HCT116 (cell line): ENCODE results near the gene CEP112. TPM values are rescaled to one million over a fixed set of nuclear protein-coding genes. Genes with fewer than 3 reads are reported as not detected.

Source experiments
- ATAC-seq: fragments of 200-7000 bp; cut with Tn5 transposase; 2 replicates; pipeline ENCODE4 v1.9.1; 2020; ENCODE audit warnings: mild to moderate bottlenecking, moderate library complexity
- BruUV-seq: library from RNA; stranded (reverse); fragments of 400-500 nt; replicated peaks from 2 replicates; lab custom pipeline; 2021; lab: Mats Ljungman, UMichigan
- CTCF ChIA-PET: fragments of 300-600 bp; sonication (Branson Sonifier 250); formaldehyde crosslinking; loops from one replicate; lab custom pipeline; 2021; ENCODE audit warnings: antibody characterized with exemption; lab: Charles Lee
- POLR2A ChIA-PET: fragments of 300-600, 350-600 bp; sonication (Branson Sonifier 250); formaldehyde crosslinking; loops from one replicate; lab custom pipeline; 2021; ENCODE audit warnings: antibody characterized with exemption; lab: Charles Lee
- RAD21 ChIA-PET, 2 experiments: fragments of 300-600 bp; sonication (Branson Sonifier 250); formaldehyde crosslinking; loops; one replicate each; lab custom pipeline; 2023; ENCODE audit warnings: low total read pairs in 2 of 2; ENCODE audit not compliant: uncharacterized antibody in 2 of 2, unreplicated experiment in 2 of 2, low non-redundant PET in 1 of 2; lab: Charles Lee
- DNase-seq: peaks from one replicate; pipeline ENCODE4 v3.0.0-alpha.2; 2010; ENCODE audit warnings: low read depth, low spot score
- H2AFZ ChIP-seq: fragments of 200-600 bp; shearing (Covaris generic), sonication (generic); 2 replicates; pipeline ENCODE4 v1.6.1; 2017; ENCODE audit warnings: low read depth, mixed run types, mixed read lengths, antibody characterized with exemption, low read length; ENCODE audit not compliant: poor library complexity, severe bottlenecking
- H3K27ac ChIP-seq: 2 replicates; pipeline ENCODE4 v1.5.1; 2012; ENCODE audit warnings: low read depth, low read length
- H3K27me3 ChIP-seq: fragments of 200-600 bp; sonication (generic); 2 replicates; pipeline ENCODE4 v1.6.1; 2016; ENCODE audit warnings: mixed run types, low read length, mixed read lengths; ENCODE audit not compliant: insufficient read depth
- H3K36me3 ChIP-seq, 2 experiments: fragments of 200-500 bp in 1 of 2; fragments of 200-600 bp in 1 of 2; sonication (Bioruptor generic) in 1 of 2; sonication (generic) in 1 of 2; 2 replicates each; pipeline versions ENCODE4 v1.5.1 to v1.6.1; 2014 to 2016; ENCODE audit warnings: low read length in 2 of 2, inconsistent platforms in 1 of 2, mixed read lengths in 1 of 2, mixed run types in 1 of 2; ENCODE audit not compliant: insufficient read depth in 2 of 2, control insufficient read depth in 1 of 2
- H3K4me1 ChIP-seq, 2 experiments: fragments of 200-600 bp in 1 of 2; sonication (generic) in 1 of 2; 2 replicates each; pipeline versions ENCODE4 v1.5.1 to v1.6.1; 2012 to 2017; ENCODE audit warnings: low read length in 2 of 2, inconsistent platforms in 1 of 2, mild to moderate bottlenecking in 1 of 2, mixed read lengths in 1 of 2, mixed run types in 1 of 2, moderate library complexity in 1 of 2; ENCODE audit not compliant: insufficient read depth in 2 of 2, control insufficient read depth in 1 of 2
- H3K4me2 ChIP-seq: fragments of 200-600 bp; sonication (generic); 2 replicates; pipeline ENCODE4 v1.6.1; 2017; ENCODE audit warnings: mixed run types, low read length, mixed read lengths
- H3K4me3 ChIP-seq, 2 experiments: fragments of 200-600 bp in 1 of 2; sonication (generic) in 1 of 2; replicated peaks in 1 of 2; 2 replicates each; pipeline ENCODE4 v1.5.1; 2011 to 2016; ENCODE audit warnings: low read length in 2 of 2, control low read depth in 1 of 2, low read depth in 1 of 2, mild to moderate bottlenecking in 1 of 2, mixed read lengths in 1 of 2, mixed run types in 1 of 2
- H3K79me2 ChIP-seq: fragments of 200-600 bp; sonication (generic); 2 replicates; pipeline ENCODE4 v1.6.1; 2017; ENCODE audit warnings: mild to moderate bottlenecking, mixed run types, low read length, moderate library complexity, mixed read lengths; ENCODE audit not compliant: insufficient read depth
- H3K9ac ChIP-seq: fragments of 200-600 bp; sonication (generic); 2 replicates; pipeline ENCODE4 v1.6.1; 2016; ENCODE audit warnings: low read length, mixed read lengths
- H3K9me2 ChIP-seq: fragments of 200-600 bp; sonication (generic), shearing (Covaris generic); 2 replicates; pipeline ENCODE4 v1.6.1; 2017; ENCODE audit warnings: mixed run types, mild to moderate bottlenecking, moderate library complexity; ENCODE audit not compliant: insufficient read depth
- H3K9me3 ChIP-seq, 2 experiments: fragments of 200-500 bp in 1 of 2; fragments of 200-600 bp in 1 of 2; sonication (Bioruptor generic) in 1 of 2; sonication (generic) in 1 of 2; 2 replicates each; pipeline ENCODE4 v1.6.1; 2014 to 2017; ENCODE audit warnings: low read length in 2 of 2, mixed read lengths in 2 of 2, inconsistent platforms in 1 of 2, low read depth in 1 of 2, mild to moderate bottlenecking in 1 of 2, mixed run types in 1 of 2, moderate library complexity in 1 of 2; ENCODE audit not compliant: control insufficient read depth in 1 of 2, insufficient read depth in 1 of 2
- H4K20me1 ChIP-seq: fragments of 200-600 bp; sonication (generic), shearing (Covaris generic); 2 replicates; pipeline ENCODE4 v1.6.1; 2017; ENCODE audit warnings: mixed run types, mild to moderate bottlenecking, moderate library complexity; ENCODE audit not compliant: insufficient read depth
- FOSL1 ChIP-seq: IDR thresholded peaks from 2 replicates; pipeline ENCODE4 v1.6.1; 2012; ENCODE audit warnings: low read depth
- SP1 ChIP-seq: IDR thresholded peaks from 2 replicates; pipeline ENCODE4 v1.6.1; 2012; ENCODE audit warnings: low read depth
- intact Hi-C: fragments of 100-400 bp; cut with micrococcal nuclease; formaldehyde crosslinking; loops from 2 replicates; pipeline ENCODE4 v1.10.0; 2022
- total RNA-seq: library from RNA; stranded (reverse); gene quantifications from one replicate; pipeline ENCODE4 v1.2.1, GENCODE V29; 2021; ENCODE audit not compliant: unreplicated experiment
- TF ChIP-seq, protein P1 (sequence below): IDR thresholded peaks from 2 replicates; pipeline ENCODE4 v1.6.1; 2012
- TF ChIP-seq, protein P2 (sequence below), 3 experiments: fragments of 200-600 bp in 1 of 3; sonication (generic) in 1 of 3; IDR thresholded peaks in 2 of 3; conservative IDR thresholded peaks in 1 of 3; 2 replicates each; pipeline ENCODE4 v1.5.1; 2012 to 2017; ENCODE audit warnings: low read depth in 2 of 3, low read length in 2 of 3, antibody characterized with exemption in 1 of 3, borderline replicate concordance in 1 of 3, control low read depth in 1 of 3, mild to moderate bottlenecking in 1 of 3, mixed read lengths in 1 of 3, mixed run types in 1 of 3, moderate library complexity in 1 of 3; ENCODE audit not compliant: insufficient read depth in 1 of 3
- TF ChIP-seq, protein P3 (sequence below): IDR thresholded peaks from 2 replicates; pipeline ENCODE4 v1.6.1; 2012
- TF ChIP-seq, protein P4 (sequence below): IDR thresholded peaks from 2 replicates; pipeline ENCODE4 v1.6.1; 2012; ENCODE audit warnings: low read depth

Gene CEP112
- total RNA-seq, 1 experiment from 2014 or later = 10.9 TPM

- CTCF ChIA-PET = no interaction called here
- H3K4me3 ChIP-seq = no peak overlapping the region
- H3K27ac ChIP-seq = no peak overlapping the region
- peaks cover 0 to 6% of the 10 kb centered on the region in 2 experiments; a peak in 2 of 4 replicates for H3K4me1 ChIP-seq
- no peaks in the 10 kb centered on the region for H3K79me2 ChIP-seq
- no peak for DNase-seq
- no peak for ATAC-seq
- no peaks in the 10 kb centered on the region for H3K9me3 ChIP-seq
- H2AFZ ChIP-seq = peak overlapping the region; percentile 24
- POLR2A ChIA-PET = no interaction called here
- no TSS peak for BruUV-seq
- H3K27me3 ChIP-seq = no peaks in the 10 kb centered on the region
- intact Hi-C loops = no loop called here
- TF ChIP-seq FOSL1 = peak; percentile 21; the same call in 1 of the 2 replicates
- TF ChIP-seq, protein P1, sequence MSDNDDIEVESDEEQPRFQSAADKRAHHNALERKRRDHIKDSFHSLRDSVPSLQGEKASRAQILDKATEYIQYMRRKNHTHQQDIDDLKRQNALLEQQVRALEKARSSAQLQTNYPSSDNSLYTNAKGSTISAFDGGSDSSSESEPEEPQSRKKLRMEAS = no peak
- no peaks in the 10 kb centered on the region for H3K36me3 ChIP-seq
- H4K20me1 ChIP-seq = no peaks in the 10 kb centered on the region
- no peak overlapping the region for H3K4me2 ChIP-seq
- H3K9me2 ChIP-seq = no peaks in the 10 kb centered on the region
- no peak overlapping the region for H3K9ac ChIP-seq
- RAD21 ChIA-PET = no interaction called here
Measured at GRCh38 chr17:66240630-66241029, 48.7 kb upstream of the CEP112 start.

DNA sequence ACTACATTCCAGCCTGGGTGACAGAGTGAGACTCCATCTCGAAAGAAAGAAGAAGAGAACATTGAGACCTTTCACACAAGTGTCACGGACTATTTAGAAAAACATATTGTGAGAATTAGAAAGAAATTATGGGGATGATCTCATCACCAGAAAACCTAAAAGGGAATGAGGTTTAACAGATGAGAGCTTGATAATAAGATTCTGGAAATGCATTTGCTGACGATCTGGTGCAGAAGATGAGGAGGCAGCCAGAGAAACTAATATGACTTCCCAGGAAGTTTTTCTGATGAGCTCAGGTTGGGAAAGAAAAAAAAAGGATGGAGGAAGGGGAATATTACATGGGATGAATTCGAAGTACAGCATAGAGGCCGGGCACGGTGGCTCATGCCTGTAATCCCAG is 48.1 kb upstream of the CEP112 start:
- Histone ChIP-seq H3K4me3 (no peak overlapping the region), H3K4me1 (peaks cover 0 to 6% of the 10 kb centered on the region in 2 experiments; a peak in 2 of 4 replicates), H3K9ac (no peak overlapping the region), H3K9me3 (no peaks in the 10 kb centered on the region), H4K20me1 (no peaks in the 10 kb centered on the region), H3K9me2 (no peaks in the 10 kb centered on the region), H3K27ac (no peak overlapping the region), H3K27me3 (no peaks in the 10 kb centered on the region), H3K4me2 (no peak overlapping the region), H3K79me2 (no peaks in the 10 kb centered on the region), H3K36me3 (no peaks in the 10 kb centered on the region), H2AFZ (no peak overlapping the region)
- ChIA-PET POLR2A (no interaction called here), RAD21 (no interaction called here), CTCF (no interaction called here)
- ATAC-seq = no peak
- no TSS peak for BruUV-seq
- TF ChIP-seq, protein P2, sequence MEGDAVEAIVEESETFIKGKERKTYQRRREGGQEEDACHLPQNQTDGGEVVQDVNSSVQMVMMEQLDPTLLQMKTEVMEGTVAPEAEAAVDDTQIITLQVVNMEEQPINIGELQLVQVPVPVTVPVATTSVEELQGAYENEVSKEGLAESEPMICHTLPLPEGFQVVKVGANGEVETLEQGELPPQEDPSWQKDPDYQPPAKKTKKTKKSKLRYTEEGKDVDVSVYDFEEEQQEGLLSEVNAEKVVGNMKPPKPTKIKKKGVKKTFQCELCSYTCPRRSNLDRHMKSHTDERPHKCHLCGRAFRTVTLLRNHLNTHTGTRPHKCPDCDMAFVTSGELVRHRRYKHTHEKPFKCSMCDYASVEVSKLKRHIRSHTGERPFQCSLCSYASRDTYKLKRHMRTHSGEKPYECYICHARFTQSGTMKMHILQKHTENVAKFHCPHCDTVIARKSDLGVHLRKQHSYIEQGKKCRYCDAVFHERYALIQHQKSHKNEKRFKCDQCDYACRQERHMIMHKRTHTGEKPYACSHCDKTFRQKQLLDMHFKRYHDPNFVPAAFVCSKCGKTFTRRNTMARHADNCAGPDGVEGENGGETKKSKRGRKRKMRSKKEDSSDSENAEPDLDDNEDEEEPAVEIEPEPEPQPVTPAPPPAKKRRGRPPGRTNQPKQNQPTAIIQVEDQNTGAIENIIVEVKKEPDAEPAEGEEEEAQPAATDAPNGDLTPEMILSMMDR (IDR thresholded peaks at IDR 0.05 in 2 of 3, conservative IDR thresholded peaks at IDR 0.05 in 1 of 3; ENCODE audit: borderline replicate concordance in 1 of 3, insufficient read depth in 1 of 3, low read depth in 2 of 3, low read length in 2 of 3) = no peak
- TF ChIP-seq, protein P3, sequence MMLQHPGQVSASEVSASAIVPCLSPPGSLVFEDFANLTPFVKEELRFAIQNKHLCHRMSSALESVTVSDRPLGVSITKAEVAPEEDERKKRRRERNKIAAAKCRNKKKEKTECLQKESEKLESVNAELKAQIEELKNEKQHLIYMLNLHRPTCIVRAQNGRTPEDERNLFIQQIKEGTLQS = no peak
- TF ChIP-seq, protein P4, sequence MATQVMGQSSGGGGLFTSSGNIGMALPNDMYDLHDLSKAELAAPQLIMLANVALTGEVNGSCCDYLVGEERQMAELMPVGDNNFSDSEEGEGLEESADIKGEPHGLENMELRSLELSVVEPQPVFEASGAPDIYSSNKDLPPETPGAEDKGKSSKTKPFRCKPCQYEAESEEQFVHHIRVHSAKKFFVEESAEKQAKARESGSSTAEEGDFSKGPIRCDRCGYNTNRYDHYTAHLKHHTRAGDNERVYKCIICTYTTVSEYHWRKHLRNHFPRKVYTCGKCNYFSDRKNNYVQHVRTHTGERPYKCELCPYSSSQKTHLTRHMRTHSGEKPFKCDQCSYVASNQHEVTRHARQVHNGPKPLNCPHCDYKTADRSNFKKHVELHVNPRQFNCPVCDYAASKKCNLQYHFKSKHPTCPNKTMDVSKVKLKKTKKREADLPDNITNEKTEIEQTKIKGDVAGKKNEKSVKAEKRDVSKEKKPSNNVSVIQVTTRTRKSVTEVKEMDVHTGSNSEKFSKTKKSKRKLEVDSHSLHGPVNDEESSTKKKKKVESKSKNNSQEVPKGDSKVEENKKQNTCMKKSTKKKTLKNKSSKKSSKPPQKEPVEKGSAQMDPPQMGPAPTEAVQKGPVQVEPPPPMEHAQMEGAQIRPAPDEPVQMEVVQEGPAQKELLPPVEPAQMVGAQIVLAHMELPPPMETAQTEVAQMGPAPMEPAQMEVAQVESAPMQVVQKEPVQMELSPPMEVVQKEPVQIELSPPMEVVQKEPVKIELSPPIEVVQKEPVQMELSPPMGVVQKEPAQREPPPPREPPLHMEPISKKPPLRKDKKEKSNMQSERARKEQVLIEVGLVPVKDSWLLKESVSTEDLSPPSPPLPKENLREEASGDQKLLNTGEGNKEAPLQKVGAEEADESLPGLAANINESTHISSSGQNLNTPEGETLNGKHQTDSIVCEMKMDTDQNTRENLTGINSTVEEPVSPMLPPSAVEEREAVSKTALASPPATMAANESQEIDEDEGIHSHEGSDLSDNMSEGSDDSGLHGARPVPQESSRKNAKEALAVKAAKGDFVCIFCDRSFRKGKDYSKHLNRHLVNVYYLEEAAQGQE = no peak
- TF ChIP-seq FOSL1 (no peak), SP1 (no peak)
- intact Hi-C loops = no loop called here
- DNase-seq = no peak
